Activated T-cell treated with anti-CD3 and anti-CD28 coated beads for 48 hours (primary cell): ENCODE measurements around the gene STYXL1.
A peak's percentile ranks its signal among the peaks of the same experiment; 100 is the strongest.
"Not testable (repeated sequence)": the region's sequence is repeated elsewhere in the genome, so short reads cannot be mapped to it uniquely, and the experiment has no call there.

ENCODE experiments used
- DNase-seq: peaks from one replicate; pipeline ENCODE4 v3.0.0-alpha.2; 2020; ENCODE audit warnings: low read depth

The STYXL1 gene

DNA sequence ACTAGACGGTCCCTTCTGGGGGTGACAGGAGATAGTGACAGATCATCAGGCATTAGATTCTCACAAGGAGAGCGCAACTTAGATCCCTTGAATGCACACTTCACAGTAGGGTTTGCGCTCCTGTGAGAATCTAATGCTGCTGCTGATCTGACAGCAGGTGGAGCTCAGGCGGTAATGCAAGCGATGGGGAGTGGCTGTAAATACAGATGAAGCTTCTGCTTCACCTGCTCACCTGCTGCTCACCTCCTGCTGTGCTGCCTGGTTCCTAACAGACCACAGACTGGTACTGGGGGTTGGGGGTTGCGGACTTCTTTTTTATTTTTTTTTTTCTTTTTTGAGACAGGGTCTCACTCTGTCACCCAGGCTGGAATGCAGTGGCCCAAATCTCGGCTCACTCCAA is 18.1 kb downstream of the STYXL1 start:
- DNase-seq, result not testable (repeated sequence)

DNA sequence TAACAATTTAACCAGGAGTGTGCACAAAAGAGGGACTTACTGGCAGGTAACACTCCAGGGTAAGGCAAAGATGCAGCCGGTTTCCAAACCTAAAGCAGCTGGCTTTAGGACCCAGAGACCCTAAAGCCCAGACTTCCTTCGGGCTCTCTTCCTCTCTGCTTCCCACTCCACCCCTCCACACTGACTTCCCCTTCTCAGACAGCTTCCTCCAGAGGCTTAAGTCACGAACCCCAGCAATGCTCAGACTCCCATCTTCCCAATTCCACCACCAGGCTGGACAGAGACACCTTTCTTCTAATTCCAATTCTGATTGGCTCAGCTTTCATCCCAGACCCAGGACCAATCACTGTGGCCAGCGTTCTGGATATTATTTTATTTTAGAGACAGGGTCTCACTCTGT is 24.8 kb downstream of the STYXL1 start:
- DNase-seq, result no peak

DNA sequence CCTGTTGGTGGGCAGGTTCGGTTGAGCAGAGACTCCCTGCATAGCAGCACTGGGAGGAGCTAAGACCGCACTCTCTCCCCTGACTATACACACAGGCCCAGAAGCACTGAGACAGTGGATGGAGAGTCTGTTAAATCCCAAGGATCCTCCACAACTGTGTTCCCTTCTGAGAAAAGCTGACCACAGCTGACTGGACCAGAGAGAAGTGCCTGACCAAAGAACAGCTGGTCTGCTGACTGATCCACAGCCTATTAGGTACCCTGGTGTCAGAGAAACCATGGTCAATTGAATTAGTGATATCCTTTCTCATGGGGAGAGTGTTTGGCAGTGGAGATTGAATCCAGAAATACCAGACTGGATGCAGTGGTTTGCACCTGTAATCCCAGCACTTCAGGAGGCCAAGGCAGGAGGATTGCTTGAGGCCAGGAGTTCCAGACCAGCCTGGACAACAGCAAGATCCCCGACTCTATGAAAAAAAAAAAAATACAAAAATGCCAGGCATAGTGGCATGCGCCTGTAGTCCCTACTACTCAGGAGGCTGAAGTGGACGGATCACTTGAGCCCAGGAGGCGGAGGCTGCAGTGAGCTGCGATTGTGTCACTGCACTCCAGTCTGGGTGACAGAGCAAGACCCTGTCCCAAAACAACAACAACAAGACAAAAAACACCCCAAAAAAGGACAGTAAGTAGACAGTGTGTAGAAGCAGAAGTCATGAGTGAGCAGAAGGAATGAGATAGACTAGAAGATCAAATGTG is 25.6 kb downstream of the STYXL1 start:
- no peak for DNase-seq

DNA sequence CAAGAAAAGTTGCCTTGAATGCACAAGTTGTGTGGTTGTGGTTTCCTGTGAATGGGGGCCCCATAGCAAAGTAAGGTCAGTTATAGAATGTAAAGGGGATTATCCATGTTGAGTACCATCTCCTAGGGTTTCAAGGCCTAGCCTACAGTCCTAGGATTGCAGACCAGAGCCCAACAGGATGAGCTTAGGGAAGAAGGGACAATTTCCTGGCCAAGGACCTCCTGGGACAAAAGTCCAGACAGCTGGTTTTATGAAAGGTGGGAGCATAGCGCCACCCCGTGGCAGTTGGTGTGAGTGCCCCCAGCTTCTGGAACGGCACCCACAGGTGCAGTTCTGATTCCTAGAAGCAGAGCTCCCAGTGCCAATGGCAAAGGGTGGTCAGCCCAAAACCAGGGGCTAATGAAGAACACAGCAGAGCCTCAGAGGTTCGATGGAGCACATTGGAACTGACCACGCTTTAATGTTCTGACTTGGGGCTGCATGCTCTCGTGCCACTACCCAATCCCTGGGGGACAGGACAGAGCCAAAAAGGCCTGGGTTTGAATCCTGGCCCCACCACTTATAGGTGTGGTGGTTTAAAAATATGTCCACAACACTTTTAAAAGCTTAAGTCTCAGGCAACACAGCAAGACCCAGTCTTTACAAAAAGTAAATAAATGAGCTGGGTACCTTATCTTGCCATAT is 27.6 kb downstream of the STYXL1 start:
- peak; percentile 63 for DNase-seq

DNA sequence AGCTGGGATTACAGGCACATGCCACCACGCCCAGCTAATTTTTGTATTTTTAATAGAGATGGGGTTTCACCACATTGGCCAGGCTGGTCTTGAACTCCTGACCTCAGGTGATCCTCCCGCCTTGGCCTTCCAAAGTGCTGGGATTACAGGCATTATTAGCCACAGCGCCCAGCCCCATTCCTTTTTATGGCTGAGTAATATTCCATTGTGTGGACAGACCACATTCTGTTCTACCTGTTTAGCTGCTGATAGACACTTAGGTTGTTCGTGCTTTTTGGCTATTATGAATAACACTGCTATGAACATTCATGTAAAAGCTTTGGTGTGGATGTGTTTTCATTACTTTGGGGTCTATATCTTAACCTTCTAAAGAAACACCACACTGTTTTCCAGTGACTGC is 29.3 kb downstream of the STYXL1 start:
- DNase-seq, result not testable (repeated sequence)

DNA sequence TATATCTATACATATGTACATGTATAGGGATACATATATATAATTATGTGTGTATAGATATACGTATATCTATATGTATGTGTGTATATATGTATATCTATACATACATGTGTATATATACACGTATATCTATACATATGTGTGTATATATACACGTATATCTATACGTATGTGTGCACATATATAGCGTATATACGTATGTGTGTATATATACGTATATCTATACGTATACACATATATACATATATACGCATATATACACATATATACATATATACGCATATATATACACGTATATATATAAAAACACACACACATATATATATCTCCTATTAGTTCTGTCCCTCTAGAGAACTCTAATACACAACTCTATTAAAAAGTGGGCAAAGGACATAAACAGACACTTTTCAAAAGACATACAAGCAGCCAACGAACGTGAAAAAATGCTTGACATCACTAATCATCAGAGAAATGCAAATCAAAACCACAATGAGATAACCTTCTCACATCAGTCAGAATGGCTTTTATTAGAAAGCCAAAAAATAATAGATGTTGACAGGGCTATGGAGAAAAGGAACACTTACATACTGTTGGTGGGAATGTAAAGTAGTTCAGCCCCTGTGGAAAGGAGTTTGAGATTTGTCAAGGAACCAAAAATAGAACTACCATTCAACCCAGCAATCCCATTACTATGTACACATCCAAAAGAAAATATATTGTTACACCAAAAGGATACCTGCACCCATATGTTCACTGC is 31.4 kb downstream of the STYXL1 start:
- DNase-seq, result no peak

DNA sequence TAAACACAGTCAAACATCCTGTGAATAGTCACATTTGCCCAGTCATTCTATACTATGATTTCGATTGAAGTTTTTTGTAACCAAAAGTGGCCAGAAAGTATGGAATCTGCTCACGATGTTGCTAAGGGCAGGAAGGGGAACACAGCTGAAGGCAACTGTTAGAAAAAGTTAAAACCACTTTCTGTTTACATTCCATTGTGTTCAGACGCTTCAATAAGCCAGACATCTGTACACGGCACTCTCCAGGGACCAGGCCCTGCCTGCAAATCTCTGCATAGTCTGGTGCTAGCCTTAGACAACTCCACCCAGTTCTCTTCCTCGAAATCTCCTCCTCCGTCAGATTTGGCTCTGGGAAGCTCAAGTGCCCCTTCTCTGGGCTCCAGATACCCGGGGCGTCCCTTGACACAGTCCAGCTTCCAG is 36.3 kb downstream of the STYXL1 start:
- DNase-seq, result no peak

DNA sequence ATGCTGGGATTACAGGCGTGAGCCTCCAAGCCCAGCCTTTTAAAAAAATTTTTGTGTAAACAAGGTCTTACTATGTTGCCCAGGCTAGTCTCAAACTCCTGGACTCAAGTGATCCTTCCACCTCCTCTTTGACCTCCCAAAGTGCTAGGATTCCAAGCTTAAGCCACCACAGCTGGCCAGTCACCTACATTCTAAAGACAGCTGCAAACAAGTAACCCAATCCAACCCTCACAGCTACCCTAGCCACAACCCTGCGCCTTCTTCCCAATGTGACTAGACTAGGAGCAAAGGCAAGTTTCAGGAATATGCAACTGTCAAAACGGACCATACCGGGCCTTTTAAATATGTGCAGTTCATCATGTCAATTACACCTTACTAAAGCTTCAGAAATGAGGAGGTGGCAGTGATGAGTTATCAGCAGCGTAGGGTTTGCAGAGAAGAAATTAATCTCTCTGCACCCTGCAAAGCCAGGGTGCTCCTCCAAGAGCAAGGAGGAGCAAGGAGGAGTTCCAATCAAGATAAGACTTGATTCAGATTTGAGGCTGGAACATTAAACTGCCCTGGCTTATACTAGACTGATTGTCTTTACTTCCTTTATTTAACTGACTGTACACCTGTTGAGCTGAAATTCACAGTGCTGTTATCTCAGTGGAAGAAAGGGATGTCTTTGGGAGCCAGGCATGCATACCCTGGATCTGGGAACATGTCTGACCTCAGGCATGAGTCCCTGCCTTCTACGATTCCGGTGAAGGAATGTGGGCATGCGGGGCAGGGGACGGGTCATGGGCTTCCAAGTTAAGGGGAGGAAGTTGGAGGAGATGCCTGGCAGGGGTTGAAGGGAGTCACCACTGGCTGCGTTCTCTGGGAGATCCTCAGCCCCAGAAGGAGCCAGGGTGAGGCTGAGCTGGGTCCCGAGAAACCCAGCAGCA is 37.9 kb downstream of the STYXL1 start:
- no peak for DNase-seq

DNA sequence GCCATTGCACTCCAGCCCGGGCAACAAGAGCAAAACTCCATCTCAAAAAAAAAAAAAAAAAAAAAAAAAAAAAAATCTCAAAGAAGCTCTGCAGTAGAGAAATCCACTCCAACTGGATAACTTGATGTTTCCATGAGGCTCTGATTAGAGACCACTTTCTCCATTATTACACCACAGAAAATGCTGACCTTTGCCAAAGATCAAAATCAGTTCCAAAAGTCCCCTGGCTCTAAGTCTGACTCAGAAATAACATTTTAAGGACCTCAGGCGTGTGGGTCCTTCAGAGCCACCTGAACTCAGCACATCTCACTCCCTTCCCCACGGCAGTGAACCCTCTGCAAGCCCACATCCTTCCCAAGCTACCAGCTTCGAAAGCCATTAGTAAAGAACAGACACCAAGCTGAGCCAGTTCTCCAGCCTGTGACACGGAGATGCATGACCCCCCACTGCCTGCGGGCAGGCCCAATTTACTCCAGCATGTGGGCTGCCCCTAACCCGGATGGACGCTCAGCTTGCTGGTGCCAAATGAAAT is 39.6 kb downstream of the STYXL1 start:
- no peak for DNase-seq

DNA sequence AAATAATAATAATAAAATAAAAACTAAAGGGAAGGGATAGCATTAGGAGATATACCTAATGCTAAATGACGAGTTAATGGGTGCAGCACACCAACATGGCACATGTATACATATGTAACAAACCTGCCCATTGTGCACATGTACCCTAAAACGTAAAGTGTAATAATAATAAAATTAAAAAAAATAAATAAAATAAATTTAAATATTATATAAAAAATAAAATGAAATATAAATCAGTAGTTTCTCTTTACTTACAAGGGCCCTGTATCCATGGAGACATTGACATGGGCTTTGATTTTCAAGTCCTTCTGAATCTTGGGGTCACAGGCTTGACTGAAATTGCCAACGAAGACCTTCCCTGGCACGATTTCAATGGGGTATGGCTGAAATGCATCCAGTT is 42.8 kb downstream of the STYXL1 start:
- not testable (repeated sequence) for DNase-seq

DNA sequence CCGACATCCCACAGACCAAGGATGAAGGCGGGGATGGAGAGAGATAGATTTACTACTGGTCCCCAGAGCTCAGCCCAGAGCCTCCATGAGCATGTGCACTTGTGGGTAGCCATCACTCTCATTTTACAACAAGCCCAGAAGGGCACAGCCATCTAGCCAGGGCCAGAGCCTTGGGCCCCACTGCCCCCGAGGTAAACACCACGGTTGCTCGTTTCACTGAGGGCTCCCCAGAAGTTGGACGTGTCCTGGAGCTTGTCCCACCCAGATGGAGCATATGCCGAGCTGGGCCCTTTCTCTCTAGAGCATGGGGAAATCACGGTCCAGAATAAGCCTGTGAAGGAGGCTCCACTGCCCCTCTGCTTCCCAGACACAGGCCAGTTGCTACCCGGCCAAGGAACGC is 44.4 kb downstream of the STYXL1 start:
- DNase-seq, result no peak

DNA sequence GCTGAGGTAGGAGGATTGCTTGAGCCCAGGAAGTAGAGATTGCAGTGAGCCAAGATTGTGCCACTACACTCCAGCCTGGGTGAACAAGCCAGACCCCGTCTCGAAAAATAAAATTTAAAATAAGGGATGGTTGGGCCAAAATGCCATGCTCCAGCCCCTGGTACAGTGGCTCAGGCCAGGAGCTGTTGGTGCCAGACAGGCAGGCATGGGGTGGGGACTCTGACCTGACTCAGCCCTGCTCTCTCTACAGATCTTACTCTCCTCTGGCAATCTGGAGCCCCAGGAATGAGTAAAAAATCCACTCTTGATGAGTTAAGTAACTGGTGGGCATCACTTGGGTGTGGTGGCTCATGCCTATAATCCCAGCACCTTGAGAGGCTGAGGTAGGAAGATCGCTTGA is 45.0 kb downstream of the STYXL1 start:
- no peak for DNase-seq

DNA sequence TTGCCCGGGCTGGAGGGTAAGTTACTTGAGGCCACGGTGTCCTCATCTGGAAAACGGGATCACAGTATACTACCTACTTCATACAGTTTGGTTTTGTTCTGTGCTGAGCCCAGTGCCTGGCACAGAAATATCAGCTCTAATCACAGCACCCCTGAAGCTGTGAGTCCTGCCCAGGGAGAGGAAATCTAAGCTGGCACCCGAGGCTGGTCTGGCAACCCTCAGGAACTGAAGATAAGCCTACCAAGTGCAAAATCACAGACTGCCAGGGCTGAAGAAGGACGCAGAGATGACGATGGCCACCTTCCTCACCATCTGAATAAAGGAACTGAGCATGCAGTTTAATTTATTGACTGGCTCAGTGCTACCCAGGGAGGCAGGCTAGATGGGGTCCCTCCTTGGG is 45.7 kb downstream of the STYXL1 start:
- DNase-seq, result no peak

DNA sequence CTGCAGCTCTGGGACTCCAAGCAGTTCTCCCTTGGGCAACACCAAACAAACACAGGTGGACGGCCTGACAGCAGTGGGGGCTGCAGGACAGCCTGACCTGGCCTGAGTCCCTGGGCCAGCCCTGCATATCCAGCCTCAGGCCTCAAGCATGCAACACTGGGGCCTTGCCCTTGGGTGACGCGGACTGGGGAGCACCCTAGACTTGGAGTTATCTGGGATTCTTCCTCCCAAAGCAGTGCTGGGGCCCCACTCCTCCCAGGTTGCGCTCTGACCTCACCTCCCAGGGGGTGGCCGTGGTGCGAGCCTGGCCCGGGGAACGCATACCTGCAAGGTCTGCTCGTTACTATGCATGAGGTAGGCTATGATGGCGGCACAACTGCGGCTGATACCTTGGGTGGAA is 47.2 kb downstream of the STYXL1 start:
- DNase-seq, result no peak

DNA sequence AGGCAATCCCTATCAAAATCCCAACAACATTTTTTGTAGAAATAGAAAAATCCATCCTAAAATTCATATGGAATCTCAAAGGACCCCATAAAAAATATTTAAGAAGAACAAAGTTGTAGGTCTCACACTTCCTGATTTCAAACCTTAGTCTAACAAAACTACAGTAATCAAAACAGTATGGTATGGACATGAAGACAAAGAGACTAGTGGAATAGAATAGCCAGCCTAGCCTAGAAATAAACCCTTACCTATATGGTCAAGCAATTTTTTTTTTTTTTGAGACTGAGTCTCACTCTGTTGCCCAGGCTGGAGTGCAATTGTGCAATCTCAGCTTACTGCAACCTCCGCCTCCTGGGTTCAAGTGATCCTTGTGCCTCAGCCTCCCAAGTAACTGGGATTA is 49.8 kb downstream of the STYXL1 start:
- DNase-seq, result no peak

DNA sequence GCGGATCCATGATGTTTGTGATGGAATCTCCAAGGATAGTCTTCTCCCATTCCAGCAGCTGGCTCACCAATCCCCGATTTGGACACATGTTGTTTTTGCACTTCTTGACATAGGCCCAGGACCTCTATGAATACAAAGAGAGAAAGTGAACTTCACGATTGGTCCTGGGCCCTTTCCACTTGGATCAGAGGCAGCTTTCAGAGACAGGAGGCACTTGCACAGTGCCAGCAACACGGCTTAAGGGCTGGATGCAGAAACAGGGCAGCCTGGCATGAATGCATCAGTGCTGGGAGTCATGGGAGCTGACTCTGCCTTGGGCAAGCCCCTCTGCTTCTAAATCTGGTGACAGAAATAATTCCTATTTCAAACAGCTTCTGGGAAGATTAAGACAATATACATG is 51.3 kb downstream of the STYXL1 start:
- no peak for DNase-seq

DNA sequence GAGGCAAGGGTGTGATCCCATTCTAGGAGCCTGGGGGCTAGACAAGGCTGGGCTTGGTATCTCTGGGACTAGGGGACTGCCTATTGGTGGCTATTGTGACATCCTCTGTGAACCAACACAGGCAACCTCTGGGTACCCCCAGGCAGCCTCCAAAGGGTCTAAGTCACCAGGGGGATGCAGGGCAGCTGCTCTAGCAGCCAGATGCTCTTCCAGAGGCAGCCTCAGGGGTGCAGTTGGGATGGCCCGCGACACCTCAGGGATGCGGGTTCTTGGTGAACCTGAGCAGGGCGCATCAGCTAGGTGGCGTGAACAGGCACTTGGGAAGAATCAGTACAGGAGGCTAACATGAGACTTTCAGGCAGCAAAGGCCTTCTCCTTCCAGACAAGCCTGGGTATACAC is 51.8 kb downstream of the STYXL1 start:
- no peak for DNase-seq

DNA sequence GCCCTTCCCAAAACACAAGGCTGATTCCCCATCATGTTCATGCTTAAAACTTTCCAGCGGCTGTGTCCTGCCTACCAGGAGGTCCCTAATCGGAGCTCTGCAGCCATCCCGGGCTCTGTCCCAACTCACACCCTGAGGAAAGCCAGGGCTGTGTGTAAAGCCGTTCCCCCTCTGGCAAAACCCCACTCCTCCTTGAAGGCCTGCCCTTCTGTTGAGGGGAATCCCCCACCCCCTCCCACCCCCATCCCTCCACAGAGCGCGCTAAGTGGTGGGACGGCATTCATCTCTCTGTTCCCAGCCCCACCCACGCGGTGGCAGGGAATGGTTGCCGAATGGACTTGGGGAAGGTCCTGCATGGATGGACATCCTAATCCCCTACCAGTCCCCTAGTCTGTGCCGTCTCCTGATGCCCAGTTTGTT is 52.7 kb downstream of the STYXL1 start:
- no peak for DNase-seq

DNA sequence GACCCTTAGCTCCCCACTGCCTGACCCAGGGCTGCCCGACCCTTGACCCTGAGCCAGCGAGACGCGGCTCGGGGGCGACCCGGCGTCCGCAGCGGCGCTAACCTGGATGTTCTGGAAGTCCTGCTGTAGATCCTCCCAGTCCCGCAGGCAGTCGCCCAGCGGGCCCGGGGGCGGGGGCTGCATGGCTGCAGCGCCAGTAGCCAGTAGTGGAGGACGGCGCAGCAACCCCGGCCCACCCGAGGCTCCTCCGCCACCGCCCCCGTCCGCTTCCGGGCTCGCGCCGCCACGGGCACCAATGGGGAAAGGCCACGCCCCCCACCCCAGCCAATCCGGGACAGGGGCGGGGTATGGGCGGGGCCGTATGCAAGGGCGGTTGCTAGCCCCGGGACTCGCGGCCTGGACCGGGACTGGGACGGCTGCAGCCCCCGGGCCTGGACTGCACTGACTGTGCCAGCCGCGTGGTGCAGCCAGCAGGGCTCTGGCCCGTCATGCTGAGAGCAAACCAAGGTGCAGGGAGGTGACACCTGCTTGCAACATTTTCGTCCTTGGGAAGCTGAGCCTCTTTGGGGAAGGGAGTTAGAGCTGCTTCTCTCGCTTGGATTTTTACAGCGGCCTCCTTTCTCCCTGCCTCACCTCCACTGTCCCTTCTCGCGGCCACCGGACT is 53.3 kb downstream of the STYXL1 start, which contains the start of gene TMEM120A:
TSS of gene TMEM120A (minus strand) at position 208 of the 664 bp plus-strand sequence. CDS start at position 183, 25 bp downstream.
- peak; percentile 95 for DNase-seq

DNA sequence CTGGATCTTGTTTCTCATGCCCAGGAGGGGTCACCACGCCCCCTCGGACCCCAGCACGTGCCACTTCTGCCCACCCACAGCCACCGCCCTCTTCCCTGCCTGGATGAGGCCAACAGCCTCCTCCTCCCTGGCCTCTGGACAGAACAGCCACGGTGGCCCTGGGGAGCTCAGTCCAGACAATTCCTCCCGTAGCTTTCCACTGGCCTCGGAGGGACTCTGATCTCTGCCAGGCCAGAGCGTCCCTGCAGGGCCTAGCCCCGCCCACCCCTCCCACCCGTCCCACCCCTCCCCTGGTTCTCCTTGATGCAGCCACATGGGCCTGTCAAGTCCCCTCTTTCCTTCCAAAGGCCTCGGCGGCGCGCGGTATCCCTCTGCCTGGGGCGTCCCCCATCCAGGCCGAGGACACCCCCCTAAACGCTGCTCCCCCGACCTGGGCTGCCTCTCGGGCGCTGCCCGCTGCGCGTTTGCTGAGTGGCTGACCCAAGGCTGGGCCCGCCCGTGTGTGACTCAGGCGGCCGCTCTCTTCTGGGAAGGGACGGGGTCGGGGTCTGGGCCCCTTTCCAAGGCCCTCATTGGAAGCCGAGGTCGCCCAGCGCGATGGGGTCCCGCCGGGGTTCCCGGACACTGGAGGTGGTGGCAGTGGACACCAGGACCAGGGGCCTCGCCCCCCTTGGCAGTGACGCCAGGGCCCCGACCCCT is 54.0 kb downstream of the STYXL1 start:
- no peak for DNase-seq
